Kidney epithelial cell (primary cell): Measurements from ENCODE around the gene F5. TPM values are rescaled to one million over a fixed set of nuclear protein-coding genes. Genes with fewer than 3 reads are reported as not detected.

Experiments
- DNase-seq: peaks from one replicate; pipeline ENCODE4 v3.0.0-alpha.2; 2010; ENCODE audit warnings: low read depth
- H3K27me3 ChIP-seq: 2 replicates; pipeline ENCODE4 v1.6.0; 2011; ENCODE audit warnings: low read length; ENCODE audit not compliant: control insufficient read depth, insufficient read depth
- H3K36me3 ChIP-seq: 2 replicates; pipeline ENCODE4 v1.5.1; 2011; ENCODE audit warnings: low read length; ENCODE audit not compliant: control insufficient read depth, insufficient read depth
- H3K4me3 ChIP-seq: 2 replicates; pipeline ENCODE4 v1.5.1; 2011; ENCODE audit warnings: low read depth, mild to moderate bottlenecking, control low read depth, low read length
- CTCF ChIP-seq: IDR thresholded peaks from 2 replicates; pipeline ENCODE4 v1.5.1; 2011; ENCODE audit warnings: mild to moderate bottlenecking, moderate library complexity, low read length, control low read depth, inconsistent platforms; ENCODE audit not compliant: insufficient read depth, poor library complexity, severe bottlenecking
- total RNA-seq: library from RNA; depleted of rRNA; stranded (reverse); fragments of >200 nt; gene quantifications from 2 replicates; pipeline ENCODE4 v1.2.3, GENCODE V29; 2015

The F5 gene
- total RNA-seq, 1 donor from 2014 or later = not detected

- Histone ChIP-seq H3K27me3 (no peaks in the 10 kb centered on the region), H3K36me3 (no peaks in the 10 kb centered on the region), H3K4me3 (no peak overlapping the region)
- no peak for TF ChIP-seq CTCF
- DNase-seq = peak; percentile 23
These were observed 9.8 kb upstream of the F5 start for GRCh38 chr1:169595764-169596711.

- no peak for TF ChIP-seq CTCF
- H3K27me3 ChIP-seq = no peaks in the 10 kb centered on the region
- no peak for DNase-seq
- H3K36me3 ChIP-seq = no peaks in the 10 kb centered on the region
- no peak overlapping the region for H3K4me3 ChIP-seq
These were observed 8.1 kb upstream of the F5 start for GRCh38 chr1:169594391-169594790.

- Histone ChIP-seq H3K27me3 (peaks cover 2% of the 10 kb centered on the region), H3K4me3 (no peak overlapping the region), H3K36me3 (no peaks in the 10 kb centered on the region)
- no peak for DNase-seq
- TF ChIP-seq CTCF = no peak
These were observed 4.7 kb upstream of the F5 start for GRCh38 chr1:169590932-169591331.

DNA sequence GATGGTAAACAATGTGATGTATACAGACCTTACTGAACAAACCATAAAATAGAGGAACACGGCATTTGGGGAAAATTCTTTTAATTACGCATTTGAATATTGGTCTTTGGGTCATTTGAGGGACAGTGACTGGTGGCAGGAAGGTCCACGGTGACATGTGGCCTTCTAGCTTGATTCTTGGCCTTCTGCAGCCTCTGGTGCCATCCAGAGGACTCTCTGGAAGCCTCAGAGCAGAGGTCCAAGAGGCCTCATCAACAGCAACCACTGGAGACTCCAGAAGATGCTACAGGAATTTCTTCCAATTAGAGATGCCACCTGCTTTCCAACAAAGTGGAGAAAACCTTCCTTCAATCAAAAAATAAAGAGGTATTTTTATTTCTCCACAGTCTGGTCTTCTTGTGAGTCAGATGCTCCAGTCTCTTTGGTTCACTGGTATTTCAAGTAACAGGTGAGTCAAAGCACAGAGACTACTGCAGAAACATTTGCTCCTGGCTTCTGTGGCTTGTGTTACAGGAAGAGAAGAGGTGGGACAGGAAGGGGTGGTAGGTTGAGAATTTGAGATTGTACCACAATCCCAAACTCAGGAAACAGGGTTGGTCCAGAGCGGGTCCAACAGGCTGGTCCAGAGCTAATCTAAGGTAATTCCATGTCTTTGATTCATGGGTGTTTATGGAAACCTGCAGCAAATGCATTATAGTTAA lies 2.7 kb upstream of the F5 start:
- DNase-seq = no peak
- TF ChIP-seq CTCF = no peak
- Histone ChIP-seq H3K4me3 (no peak overlapping the region), H3K36me3 (no peaks in the 10 kb centered on the region), H3K27me3 (peaks cover 2% of the 10 kb centered on the region)

DNA sequence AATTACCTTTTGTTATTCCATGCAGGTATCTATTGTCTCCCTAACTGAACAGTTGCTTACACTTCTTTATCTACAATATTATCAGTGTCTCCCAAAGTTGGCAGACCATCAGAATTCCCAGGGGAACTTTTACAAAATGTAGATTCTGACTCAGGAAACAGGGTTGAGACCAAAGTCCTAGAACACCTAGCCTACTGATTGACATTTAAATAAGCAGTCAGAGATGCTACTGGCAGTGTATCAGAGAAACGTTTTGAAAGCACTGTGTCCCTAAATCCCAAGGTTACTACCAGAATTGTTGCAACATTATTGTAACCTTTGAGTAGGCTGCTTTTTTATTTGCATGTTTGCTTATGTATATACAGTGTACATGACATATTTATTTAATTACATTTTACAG lies 1.8 kb upstream of the F5 start:
- no peak for TF ChIP-seq CTCF
- Histone ChIP-seq H3K4me3 (no peak overlapping the region), H3K27me3 (peaks cover 2% of the 10 kb centered on the region), H3K36me3 (no peaks in the 10 kb centered on the region)
- no peak for DNase-seq
